Fibroblast of skin of back (primary cell): Measurements from ENCODE around the gene REM1. TPM values are rescaled to one million over a fixed set of nuclear protein-coding genes. Genes with fewer than 3 reads are reported as not detected.
"Not testable (repeated sequence)": the region's sequence is repeated elsewhere in the genome, so short reads cannot be mapped to it uniquely, and the experiment has no call there.

Experiments used
- DNase-seq: peaks from one replicate; pipeline ENCODE4 v3.0.0-alpha.2; 2013
- polyA plus RNA-seq, 2 experiments: library from polyadenylated mRNA; unstranded; fragments of 120-200 nt; gene quantifications; one replicate each; pipeline ENCODE4 v1.2.1, GENCODE V29; 2013; ENCODE audit not compliant: insufficient read length in 2 of 2

Gene REM1
- polyA plus RNA-seq (2013, experiment 1 of 2; ENCODE audit: insufficient read length): 0.22 TPM
- 0.10 TPM for polyA plus RNA-seq (2013, experiment 2 of 2; ENCODE audit: insufficient read length)

GRCh38 chr20:31474758-31475427, at the start of gene REM1, which contains the start of gene DEFB124:
REM1 (plus strand) TSS chr20:31475288; CDS start chr20:31476446, 1,158 bp downstream.
DEFB124 (minus strand) TSS chr20:31475127; CDS start chr20:31473013, 2,114 bp downstream.
- no peak for DNase-seq

GRCh38 chr20:31425797-31426196, 49.3 kb upstream of the REM1 start:
- DNase-seq: no peak

GRCh38 chr20:31426891-31427551, 48.1 kb upstream of the REM1 start:
- not testable (repeated sequence) for DNase-seq

GRCh38 chr20:31427576-31427975, 47.5 kb upstream of the REM1 start:
- not testable (repeated sequence) for DNase-seq

GRCh38 chr20:31430568-31431115, 44.4 kb upstream of the REM1 start:
- DNase-seq: no peak

- DNase-seq: no peak
Observed at GRCh38 chr20:31440012-31440659, 35.0 kb upstream of the REM1 start, which contains the start of gene DEFB123. DEFB123 (plus strand) TSS chr20:31440632; CDS start chr20:31440699, 67 bp downstream.

GRCh38 chr20:31446084-31446819, 28.8 kb upstream of the REM1 start:
- DNase-seq: no peak

- no peak for DNase-seq
Observed at GRCh38 chr20:31449511-31450414, 25.3 kb upstream of the REM1 start.

- DNase-seq: peak; percentile 43
Observed at GRCh38 chr20:31452575-31452974, 22.5 kb upstream of the REM1 start.

- DNase-seq: no peak
Observed at GRCh38 chr20:31454361-31454760, 20.7 kb upstream of the REM1 start.

- DNase-seq: not testable (repeated sequence)
Observed at GRCh38 chr20:31470946-31471345, 4.1 kb upstream of the REM1 start.

GRCh38 chr20:31472395-31473330, 2.4 kb upstream of the REM1 start:
- DNase-seq: no peak

- no peak for DNase-seq
Observed at GRCh38 chr20:31473331-31474096, 1.6 kb upstream of the REM1 start.

- no peak for DNase-seq
Observed at GRCh38 chr20:31474097-31474436, 1.0 kb upstream of the REM1 start.

- DNase-seq: no peak
Observed at GRCh38 chr20:31475472-31476293, 595 bp downstream of the REM1 start.

- DNase-seq: no peak
Observed at GRCh38 chr20:31476294-31476585, 1.2 kb downstream of the REM1 start.

GRCh38 chr20:31476643-31477215, 1.6 kb downstream of the REM1 start:
- peak; percentile 22 for DNase-seq

GRCh38 chr20:31484001-31484400, 8.9 kb downstream of the REM1 start:
- peak; percentile 45 for DNase-seq
